H1 (cell line): ENCODE measurements around the gene ARG2. TPM values are rescaled to one million over a fixed set of nuclear protein-coding genes. Genes with fewer than 3 reads are reported as not detected.

Source experiments
- BRCA1 ChIP-seq: IDR thresholded peaks from 2 replicates; pipeline ENCODE4 v1.6.1; 2012; ENCODE audit warnings: low read depth, low read length, improper control_type of control experiment
- CHD1 ChIP-seq: IDR thresholded peaks from 2 replicates; pipeline ENCODE4 v1.6.1; 2012; ENCODE audit warnings: low read depth, low read length, improper control_type of control experiment
- CTBP2 ChIP-seq: IDR thresholded peaks from 2 replicates; pipeline ENCODE4 v1.7.0; 2011; ENCODE audit warnings: borderline replicate concordance, mild to moderate bottlenecking, moderate library complexity, mixed read lengths, low read length; ENCODE audit not compliant: insufficient read depth, insufficient read length
- JUND ChIP-seq: IDR thresholded peaks from 2 replicates; pipeline ENCODE4 v1.6.1; 2011; ENCODE audit warnings: mild to moderate bottlenecking, improper control_type of control experiment, low read length
- MAFK ChIP-seq: IDR thresholded peaks from 2 replicates; pipeline ENCODE4 v1.6.1; 2012; ENCODE audit warnings: low read depth, mild to moderate bottlenecking, improper control_type of control experiment, low read length
- POLR2AphosphoS5 ChIP-seq: IDR thresholded peaks from 2 replicates; pipeline ENCODE4 v1.6.1; 2011; ENCODE audit warnings: low read depth, low read length
- POU5F1 ChIP-seq: IDR thresholded peaks from 2 replicates; pipeline ENCODE4 v1.6.1; 2011; ENCODE audit warnings: low read depth, mild to moderate bottlenecking, low read length, moderate library complexity
- RBBP5 ChIP-seq: IDR thresholded peaks from 2 replicates; pipeline ENCODE4 v1.7.1; 2012; ENCODE audit warnings: low read depth, mild to moderate bottlenecking, inconsistent platforms, low read length, moderate library complexity, borderline replicate concordance
- RFX5 ChIP-seq: IDR thresholded peaks from 2 replicates; pipeline ENCODE4 v1.6.1; 2011; ENCODE audit warnings: low read depth, low read length, improper control_type of control experiment, borderline replicate concordance
- SIN3A ChIP-seq, 2 experiments: IDR thresholded peaks in 1 of 2; conservative IDR thresholded peaks in 1 of 2; 2 replicates each; pipeline ENCODE4 v1.6.1; 2011 to 2012; ENCODE audit warnings: low read length in 2 of 2, improper control_type of control experiment in 1 of 2, low read depth in 1 of 2, mild to moderate bottlenecking in 1 of 2
- SP2 ChIP-seq: IDR thresholded peaks from 2 replicates; pipeline ENCODE4 v1.6.1; 2012; ENCODE audit warnings: mild to moderate bottlenecking, low read length, inconsistent platforms
- TAF1 ChIP-seq: IDR thresholded peaks from 2 replicates; pipeline ENCODE4 v1.6.1; 2011; ENCODE audit warnings: mild to moderate bottlenecking, low read depth, low read length
- polyA plus RNA-seq, 7 experiments: library from polyadenylated mRNA; depleted of rRNA in 3 of 7; stranded (reverse) in 5 of 7; unstranded in 2 of 7; fragments of >200 nt in 5 of 7; fragments of 200-250 nt in 2 of 7; gene quantifications; 1 replicate in 5 of 7; 2 replicates in 1 of 7; 4 replicates in 1 of 7; pipeline versions ENCODE4 v1.2.1 to v1.2.3, GENCODE V29; 2011 to 2013; ENCODE audit warnings: missing spikeins in 2 of 7, mixed read lengths in 2 of 7
- total RNA-seq: library from RNA; stranded (reverse); fragmentation: NEBNext Ultra II Directional; extraction: Animal tissue kit (Norgen Biotek cat#: 25700); gene quantifications from 2 replicates; pipeline ENCODE4 v1.2.1, GENCODE V29; 2021

Gene ARG2
- total and polyA plus RNA-seq, 2 of the 8 experiments (the other 6 are each of a cell fraction or from before 2014, with no cell fraction given) = 49.9 to 59.1 TPM

DNA sequence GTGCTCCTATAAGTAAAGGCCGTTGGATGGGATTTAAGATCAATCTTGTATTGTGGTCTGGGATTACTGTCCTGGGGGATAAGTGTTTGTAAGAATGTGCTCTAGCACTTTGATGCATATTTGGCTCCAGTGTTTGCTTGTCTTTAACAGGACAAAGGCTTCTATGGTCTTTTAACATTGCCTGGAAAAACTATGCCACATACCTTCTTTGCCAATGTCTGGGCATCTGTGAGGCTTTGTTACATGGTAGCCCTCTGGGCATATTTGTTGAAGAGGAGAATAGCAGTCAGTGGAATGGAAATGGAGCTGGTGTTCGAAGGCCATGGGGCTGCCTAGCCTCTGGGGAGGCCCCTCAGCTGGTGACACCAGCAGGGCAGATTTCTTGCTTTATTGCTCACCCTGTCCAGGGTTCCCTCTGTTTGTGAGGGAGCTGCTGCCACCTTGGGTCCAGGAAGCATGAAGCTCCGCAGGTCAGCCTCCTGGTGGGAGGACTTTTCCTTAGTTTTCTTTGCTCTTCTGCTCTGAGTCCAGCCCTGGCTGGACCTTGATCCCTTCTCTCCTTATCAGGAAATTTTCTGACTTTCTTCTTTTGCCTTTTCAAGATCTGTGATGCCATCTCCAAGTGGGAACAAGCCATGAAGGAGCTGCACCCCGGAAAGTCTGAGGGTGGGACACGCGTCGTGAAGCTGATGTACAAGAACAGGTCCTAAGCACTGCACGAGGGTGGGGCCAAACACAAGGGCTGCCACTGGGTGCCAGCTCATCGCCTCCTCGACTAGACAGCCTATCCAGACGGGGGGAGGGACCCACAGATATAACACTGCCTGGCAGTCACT is 39.2 kb upstream of the ARG2 start (continued):
- TF ChIP-seq TAF1 (no peak), POU5F1 (no peak), JUND (no peak), SP2 (no peak), SIN3A (conservative IDR thresholded peaks at IDR 0.05 in 1 of 2, IDR thresholded peaks at IDR 0.05 in 1 of 2; ENCODE audit: low read depth in 1 of 2, low read length in 2 of 2) (no peak), POLR2AphosphoS5 (no peak), CTBP2 (no peak), MAFK (no peak), BRCA1 (no peak), CHD1 (no peak), RBBP5 (no peak), RFX5 (no peak)
